Measurements from ENCODE around the gene IQCK. TPM values are rescaled to one million over a fixed set of nuclear protein-coding genes. Genes with fewer than 3 reads are reported as not detected.

Gene IQCK
- total and polyA plus RNA-seq, 5 experiments from 2014 or later, result 1.7 to 3.1 (median 2.3) TPM

GRCh38 chr16:19885451-19886072 is 167.5 kb downstream of the IQCK start:
- H3K4me3 Mint-ChIP-seq, result peak overlapping the region; percentile 72 to 94 (median 88)
- DNase-seq (peak in 4 of 10 donors; percentile 8 to 63 (median 11)), ATAC-seq (peak in 1 of 2 donors; percentile 2)
- H3K36me3 Mint-ChIP-seq, result no peaks in the 10 kb centered on the region
- H3K4me1 Mint-ChIP-seq, result peaks cover 13 to 28% (median 24%) of the 10 kb centered on the region in 4 donors
- no peaks in the 10 kb centered on the region for H3K9me3 Mint-ChIP-seq
- POLR2A ChIA-PET, result interaction anchor here (0.6 to 1.0 kb wide), 3 partner anchors 252 to 330 kb away, joined by 4 to 8 read pairs (median 5); partner anchors contain the start of gene VPS35L
- H3K27me3 Mint-ChIP-seq, result peaks cover 21 to 48% (median 35%) of the 10 kb centered on the region in 5 donors
- H3K27ac Mint-ChIP-seq, result peak overlapping the region in 4 of 10 donors; percentile 69 to 93 (median 73)

DNA sequence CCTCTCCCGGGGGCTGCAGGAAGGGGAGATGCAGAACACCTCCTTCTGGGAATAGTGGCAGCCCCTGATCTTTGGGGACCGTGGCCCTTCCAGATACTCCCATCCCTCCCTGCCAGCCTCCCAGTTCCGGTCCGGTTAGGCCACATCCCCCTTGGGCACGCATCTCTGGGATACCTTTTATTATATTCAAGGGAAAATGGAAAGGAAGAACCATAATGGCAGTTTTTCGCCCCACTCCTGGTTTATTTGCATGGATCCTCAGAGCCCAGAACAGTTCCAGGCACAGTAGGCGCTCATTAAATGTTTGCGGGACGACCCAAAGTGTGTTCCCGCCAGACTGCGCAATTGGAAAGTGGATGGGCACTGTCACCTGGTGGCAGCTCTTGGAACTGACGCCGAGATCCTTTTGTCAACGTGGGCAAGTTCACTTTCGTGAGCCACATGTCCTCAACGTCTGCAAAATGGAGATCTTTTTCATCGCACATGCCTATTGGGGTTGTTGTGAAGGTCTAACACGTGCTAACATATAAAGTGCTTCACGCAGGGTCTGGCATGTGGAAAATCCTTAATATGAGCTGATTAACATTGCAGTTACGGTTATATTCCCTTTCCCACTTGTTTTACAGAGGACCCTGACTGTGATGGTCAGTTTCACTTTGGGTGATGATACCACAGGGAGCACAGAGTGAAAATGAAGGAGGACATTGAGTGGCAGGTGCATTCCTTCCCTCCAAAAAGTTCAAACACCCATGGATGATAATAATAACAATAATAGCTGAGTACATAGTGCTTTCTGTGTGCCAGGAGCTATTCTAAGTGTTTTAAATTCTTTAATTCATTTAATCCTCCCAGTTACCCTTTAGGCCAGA is 168.2 kb downstream of the IQCK start:
- Mint-ChIP-seq H3K4me3 (peak overlapping the region; percentile 72 to 94 (median 88)), H3K4me1 (peaks cover 13 to 28% (median 24%) of the 10 kb centered on the region in 4 donors), H3K9me3 (no peaks in the 10 kb centered on the region), H3K27me3 (peaks cover 18 to 40% (median 30%) of the 10 kb centered on the region in 5 donors), H3K27ac (peak overlapping the region in 4 of 10 donors; percentile 54 to 73 (median 66)), H3K36me3 (no peaks in the 10 kb centered on the region)
- ATAC-seq (peak; percentile 52 to 64), DNase-seq (peak; percentile 60 to 86 (median 72))
- POLR2A ChIA-PET, result interaction anchor here (1.0 kb wide), 2 partner anchors 327 to 331 kb away, joined by 4 to 8 read pairs; partner anchors contain the start of gene VPS35L

- Mint-ChIP-seq H3K27me3 (peaks cover 8 to 19% (median 17%) of the 10 kb centered on the region in 5 donors), H3K9me3 (no peaks in the 10 kb centered on the region), H3K4me3 (peak overlapping the region in 2 of 10 donors; percentile 1 to 41), H3K4me1 (peaks cover 10 to 20% (median 18%) of the 10 kb centered on the region in 4 donors), H3K36me3 (no peaks in the 10 kb centered on the region), H3K27ac (peak overlapping the region in 1 of 10 donors; percentile 63)
- POLR2A ChIA-PET, result no interaction called here
- DNase-seq (no peak), ATAC-seq (no peak)
Observed at GRCh38 chr16:19888834-19889233, 170.8 kb downstream of the IQCK start.

GRCh38 chr16:19890901-19891300 is 172.8 kb downstream of the IQCK start:
- Mint-ChIP-seq H3K27ac (no peak overlapping the region), H3K27me3 (peaks cover 3 to 9% (median 6%) of the 10 kb centered on the region in 5 donors), H3K4me1 (peaks cover 7 to 9% (median 7%) of the 10 kb centered on the region in 4 donors), H3K4me3 (no peak overlapping the region), H3K9me3 (no peaks in the 10 kb centered on the region), H3K36me3 (no peaks in the 10 kb centered on the region)
- POLR2A ChIA-PET, result no interaction called here
- DNase-seq, result no peak
- no peak for ATAC-seq

- POLR2A ChIA-PET, result no interaction called here
- ATAC-seq (no peak), DNase-seq (no peak)
- peaks cover 0 to 10% (median 8%) of the 10 kb centered on the region in 5 donors for H3K27me3 Mint-ChIP-seq
- H3K36me3 Mint-ChIP-seq, result no peaks in the 10 kb centered on the region
- H3K4me3 Mint-ChIP-seq, result no peak overlapping the region
- no peaks in the 10 kb centered on the region for H3K9me3 Mint-ChIP-seq
- no peak overlapping the region for H3K27ac Mint-ChIP-seq
- H3K4me1 Mint-ChIP-seq, result no peaks in the 10 kb centered on the region
Observed at GRCh38 chr16:19892902-19893301, 174.8 kb downstream of the IQCK start.

GRCh38 chr16:19894586-19894985 is 176.5 kb downstream of the IQCK start:
- no peaks in the 10 kb centered on the region for H3K36me3 Mint-ChIP-seq
- H3K27ac Mint-ChIP-seq, result no peak overlapping the region
- H3K4me1 Mint-ChIP-seq, result peaks cover 1 to 6% (median 3%) of the 10 kb centered on the region in 4 donors

GRCh38 chr16:19896951-19897350 is 178.9 kb downstream of the IQCK start:
- Mint-ChIP-seq H3K27me3 (peaks cover 5 to 29% (median 17%) of the 10 kb centered on the region in 5 donors), H3K4me3 (no peak overlapping the region), H3K36me3 (no peaks in the 10 kb centered on the region), H3K27ac (no peak overlapping the region), H3K4me1 (peaks cover 1 to 6% (median 3%) of the 10 kb centered on the region in 4 donors), H3K9me3 (no peaks in the 10 kb centered on the region)
- DNase-seq, result peak in 1 of 10 donors; percentile 13
- POLR2A ChIA-PET, result no interaction called here
- no peak for ATAC-seq

More at GRCh38 chr16:19894586-19894985, 176.5 kb downstream of the IQCK start:
- DNase-seq (no peak), ATAC-seq (no peak)
- no peaks in the 10 kb centered on the region for H3K9me3 Mint-ChIP-seq
- peaks cover 5 to 27% (median 17%) of the 10 kb centered on the region in 5 donors for H3K27me3 Mint-ChIP-seq
- H3K4me3 Mint-ChIP-seq, result no peak overlapping the region
- POLR2A ChIA-PET, result no interaction called here

- POLR2A ChIA-PET, result no interaction called here
- peaks cover 5 to 29% (median 17%) of the 10 kb centered on the region in 5 donors for H3K27me3 Mint-ChIP-seq
- H3K4me1 Mint-ChIP-seq, result peaks cover 1 to 6% (median 3%) of the 10 kb centered on the region in 4 donors
- DNase-seq (peak in 1 of 10 donors; percentile 55), ATAC-seq (no peak)
- H3K27ac Mint-ChIP-seq, result no peak overlapping the region
- no peak overlapping the region for H3K4me3 Mint-ChIP-seq
- no peaks in the 10 kb centered on the region for H3K9me3 Mint-ChIP-seq
- no peaks in the 10 kb centered on the region for H3K36me3 Mint-ChIP-seq
Observed at GRCh38 chr16:19898166-19898565, 180.1 kb downstream of the IQCK start.

GRCh38 chr16:19898924-19899604 is 181.0 kb downstream of the IQCK start:
- no peaks in the 10 kb centered on the region for H3K9me3 Mint-ChIP-seq
- DNase-seq (peak in 5 of 10 donors; percentile 15 to 59 (median 29)), ATAC-seq (peak; percentile 40 to 56)
- peaks cover 1 to 6% (median 3%) of the 10 kb centered on the region in 4 donors for H3K4me1 Mint-ChIP-seq
- H3K27me3 Mint-ChIP-seq, result peaks cover 5 to 29% (median 17%) of the 10 kb centered on the region in 5 donors
- H3K36me3 Mint-ChIP-seq, result no peaks in the 10 kb centered on the region
- peak overlapping the region in 1 of 10 donors; percentile 39 for H3K27ac Mint-ChIP-seq
- POLR2A ChIA-PET, result interaction anchor here (0.6 to 0.7 kb wide), 2 partner anchors 836 to 1014 kb away, joined by 3 read pairs; no protein-coding TSS in a partner anchor
- H3K4me3 Mint-ChIP-seq, result no peak overlapping the region

DNA sequence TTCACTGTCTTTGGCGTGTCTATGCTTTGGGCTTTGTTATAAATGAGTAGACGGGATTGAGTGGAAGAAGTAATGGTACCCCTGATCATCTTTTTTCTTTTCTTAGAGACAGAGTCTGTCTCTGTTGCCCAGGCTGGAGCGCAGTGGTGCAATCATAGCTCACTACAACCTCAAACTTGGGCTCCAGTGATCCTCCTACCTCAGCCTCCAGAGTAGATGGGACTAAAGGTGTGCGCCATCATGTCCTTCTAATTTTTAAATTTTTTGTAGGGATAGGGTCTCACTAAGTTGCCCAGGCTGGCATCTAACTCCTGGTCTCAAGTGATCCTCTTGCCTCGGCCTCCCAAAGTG is 181.5 kb downstream of the IQCK start:
- H3K4me3 Mint-ChIP-seq, result no peak overlapping the region

DNA sequence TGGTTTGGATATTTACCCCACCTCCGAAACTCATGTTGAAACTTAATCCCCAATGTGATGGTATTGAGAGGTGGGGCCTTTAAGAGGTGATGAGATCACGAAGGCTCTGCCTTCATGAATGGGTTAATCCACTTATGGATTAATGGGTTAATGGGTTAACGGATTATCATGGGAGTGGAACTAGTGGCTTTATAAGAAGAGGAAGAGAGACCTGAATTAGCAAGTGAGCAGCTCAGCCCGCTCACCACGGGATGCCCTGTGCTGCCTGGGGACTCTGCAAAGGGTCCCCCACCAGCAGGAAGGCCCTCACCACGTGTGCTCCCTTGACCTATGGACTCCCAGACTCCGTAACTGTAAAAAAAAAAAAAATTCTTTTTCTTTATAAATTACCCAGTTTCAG is 183.1 kb downstream of the IQCK start:
- H3K27ac Mint-ChIP-seq, result no peak overlapping the region
- no peaks in the 10 kb centered on the region for H3K9me3 Mint-ChIP-seq
- DNase-seq, result peak in 1 of 10 donors; percentile 8
- no peak overlapping the region for H3K4me3 Mint-ChIP-seq
- POLR2A ChIA-PET, result no interaction called here
- peaks cover 5 to 29% (median 17%) of the 10 kb centered on the region in 5 donors for H3K27me3 Mint-ChIP-seq
- no peaks in the 10 kb centered on the region for H3K36me3 Mint-ChIP-seq
- H3K4me1 Mint-ChIP-seq, result peaks cover 1 to 6% (median 3%) of the 10 kb centered on the region in 4 donors
- ATAC-seq, result no peak

More for the DNA sequence above, 181.5 kb downstream of the IQCK start:
- no peak for ATAC-seq
- Mint-ChIP-seq H3K27ac (peak overlapping the region in 1 of 10 donors; percentile 73), H3K9me3 (no peaks in the 10 kb centered on the region), H3K4me1 (peaks cover 1 to 6% (median 3%) of the 10 kb centered on the region in 4 donors), H3K27me3 (peaks cover 5 to 29% (median 17%) of the 10 kb centered on the region in 5 donors), H3K36me3 (no peaks in the 10 kb centered on the region)
- POLR2A ChIA-PET, result no interaction called here
- peak in 1 of 10 donors; percentile 9 for DNase-seq

All from naive thymus-derived CD8-positive, alpha-beta T cell (primary cell).